GM18868 (cell line): Measurements from ENCODE around the gene AMN1.
"Not testable (repeated sequence)": the region's sequence is repeated elsewhere in the genome, so short reads cannot be mapped to it uniquely, and the experiment has no call there.

ENCODE experiments used
- ATAC-seq: cut with Tn5 transposase; IDR thresholded peaks from one replicate; pipeline ENCODE4 v1.9.1; 2021; ENCODE audit warnings: mild to moderate bottlenecking, moderate library complexity; ENCODE audit not compliant: unreplicated experiment

The AMN1 gene

DNA sequence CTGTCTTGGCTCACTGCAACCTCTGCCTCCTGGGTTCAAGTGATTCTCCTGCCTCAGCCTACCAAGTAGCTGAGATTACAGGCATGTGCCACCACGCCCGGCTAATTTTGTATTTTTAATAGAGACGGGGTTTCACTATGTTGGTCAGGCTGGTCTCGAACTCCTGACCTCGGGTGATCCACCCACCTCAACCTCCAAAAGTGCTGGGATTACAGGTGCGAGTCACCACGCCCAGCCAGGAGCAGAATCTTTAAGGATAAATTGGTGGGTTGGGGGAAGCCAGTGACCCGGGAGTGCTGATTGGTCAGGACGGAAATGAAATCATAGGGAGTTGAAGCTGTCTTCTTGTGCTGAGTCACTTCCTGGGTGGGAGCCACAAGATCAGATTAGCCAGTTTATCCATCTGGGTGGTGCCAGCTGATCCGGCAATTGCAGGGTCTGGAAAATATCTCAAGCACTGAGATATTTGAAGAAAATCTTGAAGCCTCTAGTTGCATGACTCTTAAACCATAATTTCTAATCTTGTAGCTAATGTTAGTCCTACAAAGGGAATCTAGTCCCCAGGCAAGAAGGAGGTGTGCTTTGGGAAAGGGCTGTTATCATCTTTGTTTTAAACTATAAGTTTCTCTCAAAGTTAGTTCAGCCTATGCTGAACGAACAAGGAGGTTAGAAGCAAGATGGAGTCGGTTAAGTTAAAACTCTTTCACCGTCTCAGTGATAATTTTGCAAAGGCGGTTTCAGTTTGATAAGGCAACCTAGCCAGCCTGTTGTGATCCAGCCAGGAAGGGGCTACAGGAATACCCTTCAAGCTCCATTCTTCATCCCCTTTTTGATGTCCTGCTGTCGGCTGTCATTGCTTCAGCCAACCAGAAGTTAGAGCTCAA, 5.0 kb upstream of the AMN1 start:
- not testable (repeated sequence) for ATAC-seq

DNA sequence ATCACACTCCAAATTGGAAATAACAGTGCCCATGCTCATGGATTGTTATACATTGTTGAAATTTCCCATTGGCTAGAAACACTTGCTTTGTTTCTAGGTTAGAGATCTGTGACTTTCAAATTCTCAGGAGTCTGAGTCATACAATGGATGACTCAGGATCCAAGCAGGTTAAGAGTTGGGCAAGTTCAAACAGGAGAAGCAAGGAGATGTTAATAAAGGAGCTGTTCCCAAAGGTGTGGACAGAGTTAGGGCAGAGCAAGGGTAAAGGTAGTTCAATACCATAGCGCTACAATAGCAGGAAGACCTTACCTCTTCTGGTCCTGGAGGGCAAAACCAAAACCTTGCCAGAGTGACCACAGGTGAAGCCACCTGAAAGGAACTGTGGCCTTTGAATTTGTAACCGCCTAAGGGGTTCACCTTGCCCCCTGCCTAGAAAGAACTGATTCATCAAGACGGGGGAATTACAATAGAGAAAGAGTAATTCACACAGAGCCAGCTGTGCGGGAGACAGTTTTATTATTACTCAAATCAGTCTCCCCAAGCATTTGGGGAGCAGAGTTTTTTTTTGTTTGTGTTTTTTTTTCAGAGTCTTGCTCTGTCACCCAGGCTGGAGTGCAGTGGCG, 4.2 kb upstream of the AMN1 start:
- ATAC-seq, result no peak

DNA sequence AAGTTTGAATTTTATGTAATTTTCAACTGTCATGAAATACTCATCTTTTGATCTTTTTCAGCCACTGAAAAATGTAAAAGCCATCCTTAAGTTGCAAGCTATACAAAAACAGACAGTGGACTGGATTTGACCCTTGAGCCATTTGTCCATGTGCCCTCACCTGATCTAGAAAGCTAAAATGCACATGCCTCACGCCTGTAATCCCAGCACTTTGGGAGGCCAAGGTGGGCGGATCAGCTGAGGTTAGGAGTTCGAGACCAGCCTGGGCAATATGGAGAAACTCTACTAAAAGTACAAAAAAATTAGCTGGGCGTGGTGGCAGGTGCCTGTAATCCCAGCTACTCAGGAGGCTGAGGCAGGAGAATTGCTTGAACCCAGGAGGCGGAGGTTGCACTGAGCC, 2.4 kb upstream of the AMN1 start:
- not testable (repeated sequence) for ATAC-seq

DNA sequence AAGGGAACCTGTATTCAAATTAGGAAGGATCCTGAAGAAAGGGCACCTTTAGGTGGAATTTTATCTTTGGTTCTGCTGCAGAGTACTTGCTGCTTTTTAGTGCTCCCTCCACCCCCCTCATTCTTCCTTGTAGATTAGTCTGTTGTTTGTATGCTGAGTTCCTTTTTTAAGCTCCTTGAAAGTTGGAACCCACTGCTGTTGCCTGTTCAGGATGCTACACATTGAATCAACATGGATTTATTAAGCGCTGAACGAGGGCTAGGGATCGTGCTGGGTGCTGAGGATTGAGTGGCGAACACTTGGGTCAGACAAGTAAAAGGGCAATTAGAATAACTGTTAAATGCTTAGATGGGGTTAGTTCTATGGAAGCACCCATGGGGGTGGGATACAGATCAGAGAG, 884 bp upstream of the AMN1 start:
- ATAC-seq, result no peak

DNA sequence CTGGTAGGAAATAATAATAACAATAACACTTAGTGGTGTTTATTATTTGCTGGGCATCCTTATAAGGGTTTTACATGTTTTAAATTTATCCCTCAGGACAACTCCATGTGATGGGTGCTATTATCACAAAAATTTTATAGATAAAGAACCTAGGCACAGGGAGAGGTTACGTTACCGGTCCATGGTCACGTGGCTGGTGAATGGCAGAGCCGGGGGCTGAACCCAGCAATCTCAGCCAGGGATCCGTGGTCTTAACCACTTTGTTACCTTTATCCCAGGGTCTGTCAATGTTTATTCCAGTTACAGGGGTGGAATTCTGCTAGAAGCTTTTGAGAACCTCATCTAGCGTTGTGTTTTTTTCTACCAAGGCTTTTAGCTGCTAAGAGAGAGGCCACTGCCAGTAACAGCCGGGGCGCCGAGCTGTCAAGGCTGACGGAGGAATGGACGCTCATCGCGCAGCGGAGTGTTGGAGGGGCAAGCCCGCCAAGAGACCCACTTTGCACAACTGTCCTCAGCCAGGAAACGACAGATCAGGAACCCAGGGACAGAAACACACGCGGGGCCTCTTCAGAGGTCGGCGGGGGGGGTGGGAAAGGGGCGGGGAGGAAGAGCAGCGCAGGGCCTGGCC, 418 bp downstream of the AMN1 start:
- no peak for ATAC-seq

DNA sequence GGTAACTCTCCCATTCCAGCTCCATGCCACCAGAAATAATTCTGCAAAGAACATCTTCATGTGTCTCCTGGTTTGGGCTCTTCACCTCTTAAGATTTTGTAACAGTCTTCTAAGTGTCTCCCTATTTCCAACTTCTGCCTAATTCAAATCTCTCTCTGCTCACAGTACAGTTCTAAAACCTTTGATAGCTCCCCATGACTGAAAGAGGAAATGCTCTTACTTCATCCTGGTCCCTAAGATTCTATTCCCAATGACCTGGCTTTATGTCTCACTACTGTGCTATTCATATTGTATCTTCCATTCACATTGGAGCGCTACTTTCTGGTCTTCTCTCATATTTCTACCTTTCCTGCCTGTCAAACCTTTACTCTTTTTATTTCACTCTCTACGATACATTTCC, 1.6 kb downstream of the AMN1 start:
- no peak for ATAC-seq

DNA sequence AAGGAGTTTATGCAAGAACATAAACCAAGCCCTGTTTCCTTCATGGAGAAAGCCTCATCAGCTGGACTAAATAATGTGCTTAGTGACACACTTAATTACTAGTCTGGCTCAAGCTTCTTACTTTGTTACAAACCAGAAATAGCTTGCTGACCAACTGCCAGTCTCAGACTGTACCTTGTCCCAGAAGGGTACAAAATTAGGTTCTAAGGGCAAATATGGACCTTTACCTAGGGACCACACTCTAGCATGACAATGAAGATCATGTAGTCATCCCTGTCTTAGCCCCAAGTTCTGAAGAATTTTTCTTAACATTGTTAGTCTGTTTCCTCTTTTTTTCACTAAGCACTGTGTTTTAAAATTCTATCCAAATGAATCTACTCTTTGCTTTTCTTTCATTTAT, 2.2 kb downstream of the AMN1 start:
- ATAC-seq, result no peak

DNA sequence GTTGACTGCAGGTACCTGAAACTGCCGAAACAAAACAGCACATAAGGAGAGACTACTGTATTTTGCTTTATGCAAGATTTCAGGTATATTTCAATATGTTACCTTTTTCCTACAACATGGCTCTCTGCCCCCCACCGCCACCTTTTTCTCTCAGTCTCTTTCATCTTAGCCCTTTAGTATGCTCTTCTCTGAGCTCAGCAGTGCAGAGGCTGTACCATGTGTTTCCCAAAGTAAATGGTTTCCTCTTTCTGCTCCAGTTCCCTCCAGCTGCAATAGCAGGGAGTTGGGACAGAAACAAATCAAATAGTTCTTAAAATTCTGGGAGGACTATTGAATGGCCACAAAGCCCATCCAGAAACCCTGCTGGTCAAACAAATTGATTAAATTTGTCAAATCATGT, 4.3 kb downstream of the AMN1 start:
- no peak for ATAC-seq

DNA sequence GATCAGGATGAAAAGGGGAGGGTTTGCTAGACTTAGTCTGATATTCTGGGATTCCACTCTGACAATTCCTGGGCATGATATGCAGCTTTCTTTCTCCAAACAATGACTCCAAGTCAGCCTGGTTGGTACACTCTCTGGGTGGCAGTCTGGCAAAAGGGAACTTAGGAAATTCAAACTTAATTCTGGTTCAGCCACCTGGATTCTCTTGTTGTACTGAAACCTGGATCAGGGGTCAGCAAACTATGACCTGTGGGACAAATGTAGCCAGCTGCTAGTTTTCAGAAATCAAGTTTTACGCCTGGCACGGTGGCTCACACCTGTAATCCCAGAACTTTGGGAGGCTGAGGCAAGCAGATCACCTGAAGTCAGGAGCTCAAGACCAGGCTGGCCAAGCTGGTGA, 6.2 kb downstream of the AMN1 start:
- ATAC-seq, result no peak

DNA sequence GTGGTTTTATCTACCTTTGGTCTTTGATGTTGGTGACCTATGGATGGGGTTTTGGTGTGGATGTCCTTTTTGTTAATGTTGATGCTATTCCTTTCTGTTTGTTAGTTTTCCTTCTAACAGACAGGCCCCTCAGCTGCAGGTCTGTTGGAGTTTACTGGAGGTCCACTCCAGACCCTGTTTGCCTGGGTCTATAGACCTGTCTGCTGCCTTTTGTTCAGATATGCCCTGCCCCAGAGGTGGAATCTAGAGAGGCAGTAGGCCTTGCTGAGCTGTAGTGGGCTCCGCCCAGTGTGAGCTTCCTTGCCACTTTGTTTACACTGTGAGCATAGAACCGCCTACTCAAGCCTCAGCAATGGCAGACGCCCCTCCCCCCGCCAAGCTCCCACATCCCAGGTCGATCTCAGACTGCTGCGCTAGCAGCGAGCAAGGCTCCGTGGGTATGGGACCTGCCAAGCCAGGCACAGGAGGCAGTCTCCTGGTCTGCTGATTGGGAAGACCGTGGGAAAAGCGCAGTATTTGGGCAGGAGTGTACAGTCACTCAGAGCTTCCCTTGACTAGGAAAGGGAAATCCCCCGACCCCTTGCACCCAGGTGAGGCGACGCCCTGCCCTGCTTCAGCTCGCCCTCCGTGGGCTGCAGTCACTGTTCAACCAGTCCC, 10.2 kb downstream of the AMN1 start:
- not testable (repeated sequence) for ATAC-seq

DNA sequence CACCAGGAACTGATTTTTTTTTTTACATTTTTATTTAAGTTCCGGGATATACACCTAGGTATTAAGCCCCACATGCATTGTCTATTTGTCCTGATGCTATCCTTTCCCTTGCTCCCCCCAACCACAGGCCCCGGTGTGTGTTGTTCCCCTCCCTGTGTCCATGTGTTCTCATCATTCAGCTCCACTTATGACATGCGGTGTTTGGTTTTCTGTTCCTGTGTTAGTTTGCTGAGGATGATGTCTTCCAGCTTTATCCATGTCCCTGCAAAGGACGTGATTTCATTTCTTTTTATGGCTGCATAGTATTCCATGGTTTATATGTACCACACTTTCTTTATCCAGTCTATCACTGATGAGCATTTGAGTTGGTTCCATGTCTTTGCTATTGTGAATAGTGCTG, 11.8 kb downstream of the AMN1 start:
- not testable (repeated sequence) for ATAC-seq

DNA sequence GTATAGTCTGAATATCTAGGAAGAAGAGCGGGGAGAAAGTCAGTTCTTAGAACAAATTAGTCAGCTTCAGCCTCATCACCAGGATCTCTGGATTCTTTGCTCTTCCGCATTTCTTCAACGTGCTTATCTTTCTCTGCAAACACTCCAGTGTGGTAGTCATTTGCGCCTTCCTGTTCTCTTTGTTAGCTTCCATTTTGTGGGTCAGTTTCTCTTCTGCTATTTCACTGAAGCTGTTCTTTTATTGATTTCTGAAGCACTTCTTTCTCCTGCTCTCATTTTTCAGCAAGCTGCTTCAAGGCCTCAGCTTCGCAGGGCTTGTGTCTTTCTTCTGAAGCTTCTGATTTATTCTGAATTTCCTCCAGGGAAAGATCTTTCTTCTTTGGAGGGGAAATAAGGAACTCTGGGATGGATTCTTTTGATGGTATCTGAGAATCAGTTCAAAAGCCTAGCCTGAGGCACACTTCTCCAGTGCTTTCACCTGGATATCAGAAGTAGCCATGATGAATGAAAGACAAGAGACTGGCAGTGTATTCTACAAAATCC, 13.5 kb downstream of the AMN1 start:
- ATAC-seq, result peak; percentile 91

DNA sequence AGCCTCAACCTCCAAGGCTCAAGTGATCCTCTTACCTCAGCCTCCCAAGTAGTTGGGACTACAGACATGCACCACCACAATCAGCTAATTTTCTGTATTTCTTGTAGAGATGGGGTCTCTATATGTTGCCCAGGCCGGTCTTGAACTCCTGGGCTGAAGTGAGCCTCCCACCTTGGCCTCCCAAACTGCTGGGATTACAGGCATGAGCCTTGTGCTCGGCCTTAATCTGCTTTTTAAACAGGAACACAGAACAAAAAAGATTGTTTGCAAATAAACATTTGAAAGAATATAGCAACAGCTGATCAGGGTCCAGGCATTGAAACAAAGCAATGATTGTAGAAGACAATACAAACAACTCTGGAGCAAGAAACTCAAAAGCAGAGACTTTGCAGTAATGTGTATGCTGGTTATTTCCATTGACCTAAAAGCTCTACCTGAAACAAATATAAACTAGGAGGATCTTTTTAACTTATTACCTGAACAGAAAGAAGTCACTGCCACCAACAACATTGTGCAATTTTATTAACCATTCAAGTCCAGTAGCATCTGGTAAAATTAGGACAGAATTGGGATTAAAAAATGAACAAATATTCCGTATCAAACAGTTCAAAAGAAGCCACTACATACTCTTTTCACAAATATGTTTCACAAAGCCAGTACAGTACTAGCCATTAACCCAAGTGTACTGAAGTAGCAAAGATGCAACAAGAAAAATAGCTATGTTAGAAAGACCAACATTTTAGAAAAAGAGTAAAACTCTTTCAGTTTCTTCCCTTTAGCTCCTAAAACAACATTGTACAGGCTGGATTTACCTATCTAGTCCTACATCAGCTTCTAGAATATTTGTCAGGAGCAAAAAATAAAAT, 14.2 kb downstream of the AMN1 start:
- ATAC-seq, result peak; percentile 25

DNA sequence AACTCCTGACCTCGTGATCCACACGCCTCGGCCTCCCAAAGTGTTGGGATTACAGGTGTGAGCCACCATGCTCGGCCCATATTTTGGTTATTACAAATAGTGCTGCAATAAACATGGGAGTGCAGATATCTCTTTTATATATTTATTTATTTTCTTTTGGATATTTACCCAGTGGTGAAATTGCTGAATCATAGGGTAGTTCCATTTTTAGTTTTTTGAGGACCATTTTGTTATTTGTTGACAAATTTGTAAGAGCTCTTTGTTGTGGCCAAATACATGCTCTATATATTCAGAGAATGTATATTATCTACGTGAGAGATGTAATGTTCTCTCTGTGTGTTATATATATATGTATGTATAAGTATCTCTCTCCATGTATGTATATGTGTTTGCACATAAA, 15.9 kb downstream of the AMN1 start:
- ATAC-seq, result no peak

DNA sequence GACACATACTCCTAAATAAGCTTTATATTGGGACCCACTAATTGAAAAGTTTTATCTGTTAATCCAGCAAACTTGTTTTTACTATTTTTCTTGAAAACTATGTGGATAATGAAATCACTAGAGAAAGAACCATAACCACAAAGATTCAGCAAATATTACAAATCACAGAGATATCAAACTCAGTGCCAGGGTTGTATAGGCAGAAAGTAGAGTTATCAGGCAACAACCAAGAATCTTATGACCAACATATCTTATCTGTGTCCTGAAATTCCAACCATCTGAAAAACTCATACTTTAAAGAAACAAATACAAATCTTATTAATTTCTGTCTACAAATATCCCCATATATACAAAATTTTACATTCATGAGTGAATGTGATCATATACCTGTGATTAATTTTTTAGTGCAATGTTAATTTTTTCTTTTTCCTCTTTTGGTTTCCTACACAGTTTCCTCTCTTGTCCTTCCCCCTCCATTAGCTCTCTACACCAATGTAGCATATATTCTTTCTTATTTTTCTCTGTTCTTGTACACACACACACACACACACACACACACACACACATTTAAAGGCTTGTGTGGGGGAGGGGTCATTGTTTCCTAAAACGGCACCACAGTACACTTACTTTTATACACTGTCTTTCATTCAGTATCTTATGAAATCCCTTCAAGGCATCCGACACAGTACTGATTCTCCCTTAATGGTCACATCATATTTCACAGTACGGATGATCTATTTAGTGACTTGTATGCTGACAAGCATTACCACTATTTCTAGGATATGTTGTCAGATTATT, 18.6 kb downstream of the AMN1 start:
- no peak for ATAC-seq

DNA sequence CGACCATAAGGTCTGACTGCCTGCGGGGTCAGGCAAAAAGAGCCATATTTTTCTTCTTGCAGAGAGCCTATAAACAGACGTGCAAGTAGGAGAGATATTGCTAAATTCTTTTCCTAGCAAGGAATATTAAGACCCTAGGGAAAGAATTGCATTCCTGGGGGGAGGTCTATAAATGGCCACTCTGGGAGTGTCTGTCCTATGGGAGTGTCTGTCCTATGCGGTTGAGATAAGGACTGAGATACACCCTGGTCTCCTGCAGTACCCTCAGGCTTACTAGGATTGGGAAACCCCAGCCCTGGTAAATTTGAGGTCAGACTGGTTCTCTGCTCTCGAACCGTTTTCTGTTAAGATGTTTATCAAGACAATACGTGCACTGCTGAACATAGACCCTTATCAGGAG, 20.7 kb downstream of the AMN1 start:
- ATAC-seq, result not testable (repeated sequence)

DNA sequence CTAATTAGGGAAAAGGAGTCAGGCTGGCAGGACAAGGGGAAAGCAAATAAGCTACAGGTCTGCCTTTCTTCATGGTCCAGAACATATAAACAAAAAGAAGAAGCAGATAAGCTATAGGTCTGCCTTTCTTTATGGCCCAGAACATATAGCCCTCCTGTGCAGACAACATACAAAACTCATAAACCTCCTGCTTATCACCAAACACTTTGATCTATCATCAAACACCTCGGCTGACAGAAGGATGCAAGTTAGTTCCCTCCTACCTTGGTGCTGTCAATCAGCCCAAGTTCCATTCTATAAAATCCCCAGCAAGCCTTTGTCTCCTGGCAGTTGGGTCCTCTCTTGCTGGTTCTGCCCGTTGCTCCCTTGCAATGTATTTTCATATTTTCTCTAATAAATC, 23.2 kb downstream of the AMN1 start:
- no peak for ATAC-seq

DNA sequence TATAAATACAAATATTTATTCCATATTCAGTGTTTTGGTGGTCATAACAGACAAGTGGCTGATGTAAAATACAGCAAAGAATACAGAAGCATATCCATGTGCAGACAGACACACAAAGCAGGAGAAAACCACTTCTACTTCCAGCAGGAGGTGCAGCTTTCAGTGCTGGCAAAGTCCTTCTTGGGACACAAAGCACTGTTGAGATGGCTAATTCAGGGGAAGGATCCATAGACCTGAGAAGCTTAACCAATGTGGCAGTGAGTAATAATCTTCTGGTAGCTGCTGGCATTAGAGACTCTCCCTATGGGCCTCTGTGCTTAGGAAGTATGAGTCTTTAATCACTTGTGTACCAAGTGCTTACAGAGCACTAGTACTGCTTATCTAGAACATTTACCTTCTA, 26.8 kb downstream of the AMN1 start:
- no peak for ATAC-seq

DNA sequence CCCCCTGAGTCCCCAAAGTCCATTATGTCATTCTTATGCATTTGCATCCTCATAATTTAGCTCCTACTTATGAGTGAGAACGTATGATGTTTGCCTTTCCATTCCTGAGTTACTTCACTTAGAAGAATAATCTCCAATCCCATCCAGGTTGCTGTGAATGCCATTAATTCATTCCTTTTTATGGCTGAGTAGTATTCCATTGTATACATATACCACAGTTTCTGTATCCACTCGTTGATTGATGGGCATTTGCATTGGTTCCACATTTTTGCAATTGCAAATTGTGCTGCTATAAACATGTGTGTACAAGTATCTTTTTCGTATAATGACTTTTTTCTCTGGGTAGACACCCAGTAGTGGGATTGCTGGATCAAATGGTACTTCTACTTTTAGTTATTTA, 38.9 kb downstream of the AMN1 start:
- ATAC-seq, result not testable (repeated sequence)
